ENCODE data around the gene NCK2. TPM values are rescaled to one million over a fixed set of nuclear protein-coding genes. Genes with fewer than 3 reads are reported as not detected.

The NCK2 gene
- total RNA-seq, 1 experiment from 2014 or later = 0.30 TPM

GRCh38 chr2:105910497-105911238 is 166.0 kb downstream of the NCK2 start:
- H3K9me2 ChIP-seq (replicated peaks; ENCODE audit: insufficient read depth, low read length) = no peaks in the 10 kb centered on the region
- no peaks in the 10 kb centered on the region for H3K4me1 ChIP-seq (ENCODE audit: low read length)
- H3K36me3 ChIP-seq (ENCODE audit: insufficient read depth, low read length) = no peaks in the 10 kb centered on the region
- no peak overlapping the region for H3K27ac ChIP-seq (ENCODE audit: low read length)
- H3K27me3 ChIP-seq (ENCODE audit: low read length) = no peaks in the 10 kb centered on the region
- H3K9ac ChIP-seq (ENCODE audit: low read length) = no peak overlapping the region
- H3K79me2 ChIP-seq (ENCODE audit: low read length) = no peaks in the 10 kb centered on the region
- H3K4me2 ChIP-seq (ENCODE audit: low read depth, low read length, poor library complexity, severe bottlenecking) = no peak overlapping the region
- no peak overlapping the region for H2AFZ ChIP-seq (ENCODE audit: low read length)
- DNase-seq = no peak
- H3K4me3 ChIP-seq (ENCODE audit: low read length) = no peak overlapping the region
- H4K20me1 ChIP-seq (ENCODE audit: insufficient read depth, low read depth, low read length) = no peaks in the 10 kb centered on the region
- no peaks in the 10 kb centered on the region for H3K9me3 ChIP-seq (ENCODE audit: low read length)

- Histone ChIP-seq H3K27ac (ENCODE audit: low read length) (no peak overlapping the region), H3K9ac (ENCODE audit: low read length) (no peak overlapping the region), H3K36me3 (ENCODE audit: insufficient read depth, low read length) (no peaks in the 10 kb centered on the region), H3K79me2 (ENCODE audit: low read length) (no peaks in the 10 kb centered on the region), H3K4me2 (ENCODE audit: low read depth, low read length, poor library complexity, severe bottlenecking) (no peak overlapping the region), H2AFZ (ENCODE audit: low read length) (no peak overlapping the region), H3K4me1 (ENCODE audit: low read length) (no peaks in the 10 kb centered on the region), H3K9me3 (ENCODE audit: low read length) (no peaks in the 10 kb centered on the region), H3K27me3 (ENCODE audit: low read length) (no peaks in the 10 kb centered on the region), H3K9me2 (replicated peaks; ENCODE audit: insufficient read depth, low read length) (no peaks in the 10 kb centered on the region), H4K20me1 (ENCODE audit: insufficient read depth, low read depth, low read length) (no peaks in the 10 kb centered on the region), H3K4me3 (ENCODE audit: low read length) (no peak overlapping the region)
- DNase-seq = no peak
Measured at GRCh38 chr2:105911425-105911824, 166.7 kb downstream of the NCK2 start.

- Histone ChIP-seq H4K20me1 (ENCODE audit: insufficient read depth, low read depth, low read length) (no peaks in the 10 kb centered on the region), H3K4me3 (ENCODE audit: low read length) (no peak overlapping the region), H3K4me2 (ENCODE audit: low read depth, low read length, poor library complexity, severe bottlenecking) (no peak overlapping the region), H3K9me3 (ENCODE audit: low read length) (no peaks in the 10 kb centered on the region), H3K36me3 (ENCODE audit: insufficient read depth, low read length) (no peaks in the 10 kb centered on the region), H2AFZ (ENCODE audit: low read length) (no peak overlapping the region), H3K27ac (ENCODE audit: low read length) (no peak overlapping the region), H3K27me3 (ENCODE audit: low read length) (no peaks in the 10 kb centered on the region), H3K79me2 (ENCODE audit: low read length) (no peaks in the 10 kb centered on the region), H3K9me2 (replicated peaks; ENCODE audit: insufficient read depth, low read length) (no peaks in the 10 kb centered on the region), H3K4me1 (ENCODE audit: low read length) (no peaks in the 10 kb centered on the region), H3K9ac (ENCODE audit: low read length) (no peak overlapping the region)
- no peak for DNase-seq
Measured at GRCh38 chr2:105912081-105912480, 167.4 kb downstream of the NCK2 start.

- Histone ChIP-seq H3K4me1 (ENCODE audit: low read length) (no peaks in the 10 kb centered on the region), H2AFZ (ENCODE audit: low read length) (no peak overlapping the region), H3K27me3 (ENCODE audit: low read length) (no peaks in the 10 kb centered on the region), H3K27ac (ENCODE audit: low read length) (no peak overlapping the region), H3K79me2 (ENCODE audit: low read length) (no peaks in the 10 kb centered on the region), H3K4me2 (ENCODE audit: low read depth, low read length, poor library complexity, severe bottlenecking) (no peak overlapping the region), H3K9ac (ENCODE audit: low read length) (no peak overlapping the region), H3K4me3 (ENCODE audit: low read length) (no peak overlapping the region), H3K9me3 (ENCODE audit: low read length) (no peaks in the 10 kb centered on the region), H3K36me3 (ENCODE audit: insufficient read depth, low read length) (no peaks in the 10 kb centered on the region), H4K20me1 (ENCODE audit: insufficient read depth, low read depth, low read length) (no peaks in the 10 kb centered on the region), H3K9me2 (replicated peaks; ENCODE audit: insufficient read depth, low read length) (no peaks in the 10 kb centered on the region)
- no peak for DNase-seq
Measured at GRCh38 chr2:105915005-105915558, 170.4 kb downstream of the NCK2 start.

- DNase-seq = no peak
- no peaks in the 10 kb centered on the region for H3K9me2 ChIP-seq (replicated peaks; ENCODE audit: insufficient read depth, low read length)
- no peaks in the 10 kb centered on the region for H3K36me3 ChIP-seq (ENCODE audit: insufficient read depth, low read length)
Measured at GRCh38 chr2:105917226-105917625, 172.5 kb downstream of the NCK2 start.

GRCh38 chr2:105917688-105918087 is 173.0 kb downstream of the NCK2 start:
- no peak overlapping the region for H2AFZ ChIP-seq (ENCODE audit: low read length)
- H3K9ac ChIP-seq (ENCODE audit: low read length) = no peak overlapping the region
- H3K4me1 ChIP-seq (ENCODE audit: low read length) = no peaks in the 10 kb centered on the region
- no peaks in the 10 kb centered on the region for H3K79me2 ChIP-seq (ENCODE audit: low read length)
- no peak overlapping the region for H3K4me2 ChIP-seq (ENCODE audit: low read depth, low read length, poor library complexity, severe bottlenecking)
- no peaks in the 10 kb centered on the region for H4K20me1 ChIP-seq (ENCODE audit: insufficient read depth, low read depth, low read length)
- no peaks in the 10 kb centered on the region for H3K9me3 ChIP-seq (ENCODE audit: low read length)
- H3K9me2 ChIP-seq (replicated peaks; ENCODE audit: insufficient read depth, low read length) = no peaks in the 10 kb centered on the region
- no peak overlapping the region for H3K27ac ChIP-seq (ENCODE audit: low read length)
- no peaks in the 10 kb centered on the region for H3K36me3 ChIP-seq (ENCODE audit: insufficient read depth, low read length)
- DNase-seq = no peak
- no peaks in the 10 kb centered on the region for H3K27me3 ChIP-seq (ENCODE audit: low read length)
- no peak overlapping the region for H3K4me3 ChIP-seq (ENCODE audit: low read length)

More at GRCh38 chr2:105917226-105917625, 172.5 kb downstream of the NCK2 start:
- H3K79me2 ChIP-seq (ENCODE audit: low read length) = no peaks in the 10 kb centered on the region
- H2AFZ ChIP-seq (ENCODE audit: low read length) = no peak overlapping the region
- no peak overlapping the region for H3K4me2 ChIP-seq (ENCODE audit: low read depth, low read length, poor library complexity, severe bottlenecking)
- H3K4me3 ChIP-seq (ENCODE audit: low read length) = no peak overlapping the region
- no peaks in the 10 kb centered on the region for H4K20me1 ChIP-seq (ENCODE audit: insufficient read depth, low read depth, low read length)
- no peaks in the 10 kb centered on the region for H3K9me3 ChIP-seq (ENCODE audit: low read length)
- no peaks in the 10 kb centered on the region for H3K27me3 ChIP-seq (ENCODE audit: low read length)
- H3K9ac ChIP-seq (ENCODE audit: low read length) = no peak overlapping the region
- no peaks in the 10 kb centered on the region for H3K4me1 ChIP-seq (ENCODE audit: low read length)
- no peak overlapping the region for H3K27ac ChIP-seq (ENCODE audit: low read length)

- DNase-seq = no peak
- no peaks in the 10 kb centered on the region for H3K79me2 ChIP-seq (ENCODE audit: low read length)
- H3K27me3 ChIP-seq (ENCODE audit: low read length) = no peaks in the 10 kb centered on the region
- no peak overlapping the region for H2AFZ ChIP-seq (ENCODE audit: low read length)
- H3K9me2 ChIP-seq (replicated peaks; ENCODE audit: insufficient read depth, low read length) = no peaks in the 10 kb centered on the region
- H3K36me3 ChIP-seq (ENCODE audit: insufficient read depth, low read length) = no peaks in the 10 kb centered on the region
- H3K4me1 ChIP-seq (ENCODE audit: low read length) = no peaks in the 10 kb centered on the region
- H3K4me3 ChIP-seq (ENCODE audit: low read length) = no peak overlapping the region
- H3K27ac ChIP-seq (ENCODE audit: low read length) = peak overlapping the region; percentile 64
- no peaks in the 10 kb centered on the region for H4K20me1 ChIP-seq (ENCODE audit: insufficient read depth, low read depth, low read length)
- no peak overlapping the region for H3K4me2 ChIP-seq (ENCODE audit: low read depth, low read length, poor library complexity, severe bottlenecking)
- H3K9me3 ChIP-seq (ENCODE audit: low read length) = no peaks in the 10 kb centered on the region
- H3K9ac ChIP-seq (ENCODE audit: low read length) = no peak overlapping the region
Measured at GRCh38 chr2:105919191-105919811, 174.6 kb downstream of the NCK2 start.

GRCh38 chr2:105919826-105920225 is 175.1 kb downstream of the NCK2 start:
- H3K79me2 ChIP-seq (ENCODE audit: low read length) = no peaks in the 10 kb centered on the region
- no peak overlapping the region for H3K9ac ChIP-seq (ENCODE audit: low read length)
- H3K9me3 ChIP-seq (ENCODE audit: low read length) = no peaks in the 10 kb centered on the region
- H3K27ac ChIP-seq (ENCODE audit: low read length) = peak overlapping the region; percentile 64
- no peaks in the 10 kb centered on the region for H3K27me3 ChIP-seq (ENCODE audit: low read length)
- no peak overlapping the region for H3K4me2 ChIP-seq (ENCODE audit: low read depth, low read length, poor library complexity, severe bottlenecking)
- no peaks in the 10 kb centered on the region for H3K9me2 ChIP-seq (replicated peaks; ENCODE audit: insufficient read depth, low read length)
- H3K36me3 ChIP-seq (ENCODE audit: insufficient read depth, low read length) = no peaks in the 10 kb centered on the region
- H3K4me1 ChIP-seq (ENCODE audit: low read length) = no peaks in the 10 kb centered on the region
- no peak overlapping the region for H2AFZ ChIP-seq (ENCODE audit: low read length)
- peak; percentile 72 for DNase-seq
- H3K4me3 ChIP-seq (ENCODE audit: low read length) = no peak overlapping the region
- no peaks in the 10 kb centered on the region for H4K20me1 ChIP-seq (ENCODE audit: insufficient read depth, low read depth, low read length)
